ENCODE data around the gene PHOSPHO1.

The PHOSPHO1 gene

DNA sequence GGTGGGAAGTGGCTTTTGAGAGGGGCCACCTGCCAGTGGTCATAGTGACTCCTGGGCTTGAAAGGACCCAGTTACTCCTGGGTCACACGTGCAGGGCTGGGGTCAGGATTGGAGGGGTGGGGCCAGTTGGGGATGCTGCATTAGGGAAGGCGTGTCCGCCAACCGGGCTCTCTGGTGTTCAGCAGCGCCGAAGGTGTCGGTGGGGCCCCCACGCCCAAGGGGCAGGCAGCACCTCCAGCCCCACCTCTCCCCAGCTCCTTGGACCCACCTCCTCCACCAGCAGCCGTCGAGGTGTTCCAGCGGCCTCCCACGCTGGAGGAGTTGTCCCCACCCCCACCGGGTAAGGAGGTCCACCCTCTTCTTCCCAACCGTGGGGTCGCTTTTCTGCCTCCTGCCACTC is 10.6 kb downstream of the PHOSPHO1 start:
- in situ Hi-C loops (cut with HindIII; ENCODE audit: low sequenced_read_pairs), result no loop called here
- TF ChIP-seq, protein P1, sequence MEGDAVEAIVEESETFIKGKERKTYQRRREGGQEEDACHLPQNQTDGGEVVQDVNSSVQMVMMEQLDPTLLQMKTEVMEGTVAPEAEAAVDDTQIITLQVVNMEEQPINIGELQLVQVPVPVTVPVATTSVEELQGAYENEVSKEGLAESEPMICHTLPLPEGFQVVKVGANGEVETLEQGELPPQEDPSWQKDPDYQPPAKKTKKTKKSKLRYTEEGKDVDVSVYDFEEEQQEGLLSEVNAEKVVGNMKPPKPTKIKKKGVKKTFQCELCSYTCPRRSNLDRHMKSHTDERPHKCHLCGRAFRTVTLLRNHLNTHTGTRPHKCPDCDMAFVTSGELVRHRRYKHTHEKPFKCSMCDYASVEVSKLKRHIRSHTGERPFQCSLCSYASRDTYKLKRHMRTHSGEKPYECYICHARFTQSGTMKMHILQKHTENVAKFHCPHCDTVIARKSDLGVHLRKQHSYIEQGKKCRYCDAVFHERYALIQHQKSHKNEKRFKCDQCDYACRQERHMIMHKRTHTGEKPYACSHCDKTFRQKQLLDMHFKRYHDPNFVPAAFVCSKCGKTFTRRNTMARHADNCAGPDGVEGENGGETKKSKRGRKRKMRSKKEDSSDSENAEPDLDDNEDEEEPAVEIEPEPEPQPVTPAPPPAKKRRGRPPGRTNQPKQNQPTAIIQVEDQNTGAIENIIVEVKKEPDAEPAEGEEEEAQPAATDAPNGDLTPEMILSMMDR (IDR thresholded peaks at IDR 0.05; ENCODE audit: low read depth, low read length, missing control alignments), result no peak
- no peak for DNase-seq (ENCODE audit: low read depth)
- H3K4me3 ChIP-seq (ENCODE audit: low read depth, low read length), result no peak overlapping the region

DNA sequence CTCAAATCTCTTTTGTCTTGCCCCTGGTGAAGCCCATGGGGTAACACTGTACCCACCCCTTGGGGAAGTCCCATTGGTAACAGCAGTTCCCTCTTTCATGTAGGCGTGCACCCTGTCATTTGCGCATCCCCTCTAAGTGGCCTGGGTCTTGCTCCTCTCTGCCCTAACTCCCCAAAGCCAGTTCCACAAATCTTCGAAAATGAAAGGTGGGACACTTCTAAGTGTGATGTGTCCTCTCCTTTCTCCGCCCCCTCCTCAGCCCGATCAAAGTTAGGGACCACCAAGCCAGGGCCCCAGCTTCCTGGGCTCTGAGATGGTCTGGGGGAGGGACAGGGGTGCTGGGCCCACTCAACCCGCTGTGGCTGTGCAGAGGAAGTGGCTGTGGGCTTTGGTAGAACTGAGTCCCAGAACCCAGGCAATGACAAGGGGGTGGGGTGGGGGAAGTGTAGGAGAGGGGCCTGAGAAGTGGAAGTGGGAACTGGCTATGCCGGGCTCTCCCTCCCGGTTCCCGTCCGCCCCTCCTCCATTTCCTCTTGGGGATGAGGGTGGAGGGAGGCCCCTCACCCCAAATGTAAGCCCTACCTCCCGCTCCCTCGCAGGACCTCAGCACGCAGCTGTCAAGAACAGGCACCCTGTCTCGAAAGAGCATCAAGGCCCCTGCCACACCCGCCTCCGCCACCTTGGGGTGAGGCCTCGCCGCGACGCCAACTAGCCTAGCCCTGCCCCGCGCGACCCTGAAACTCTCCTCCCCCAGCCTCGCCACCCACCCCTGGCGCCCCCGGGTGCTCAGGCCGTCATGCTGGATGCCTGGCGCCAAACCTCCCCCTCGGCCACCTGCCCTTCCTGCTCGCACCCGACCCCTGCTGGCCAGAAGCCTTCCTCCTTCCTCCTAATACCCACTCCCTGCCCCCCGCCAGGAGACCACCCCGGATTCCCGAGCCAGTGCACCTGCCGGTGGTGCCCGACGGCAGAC is 11.4 kb downstream of the PHOSPHO1 start:
- no peak for DNase-seq (ENCODE audit: low read depth)
- TF ChIP-seq, protein P1 (IDR thresholded peaks at IDR 0.05; ENCODE audit: low read depth, low read length, missing control alignments), result no peak
- in situ Hi-C loops (cut with HindIII; ENCODE audit: low sequenced_read_pairs), result no loop called here
- no peak overlapping the region for H3K4me3 ChIP-seq (ENCODE audit: low read depth, low read length)

DNA sequence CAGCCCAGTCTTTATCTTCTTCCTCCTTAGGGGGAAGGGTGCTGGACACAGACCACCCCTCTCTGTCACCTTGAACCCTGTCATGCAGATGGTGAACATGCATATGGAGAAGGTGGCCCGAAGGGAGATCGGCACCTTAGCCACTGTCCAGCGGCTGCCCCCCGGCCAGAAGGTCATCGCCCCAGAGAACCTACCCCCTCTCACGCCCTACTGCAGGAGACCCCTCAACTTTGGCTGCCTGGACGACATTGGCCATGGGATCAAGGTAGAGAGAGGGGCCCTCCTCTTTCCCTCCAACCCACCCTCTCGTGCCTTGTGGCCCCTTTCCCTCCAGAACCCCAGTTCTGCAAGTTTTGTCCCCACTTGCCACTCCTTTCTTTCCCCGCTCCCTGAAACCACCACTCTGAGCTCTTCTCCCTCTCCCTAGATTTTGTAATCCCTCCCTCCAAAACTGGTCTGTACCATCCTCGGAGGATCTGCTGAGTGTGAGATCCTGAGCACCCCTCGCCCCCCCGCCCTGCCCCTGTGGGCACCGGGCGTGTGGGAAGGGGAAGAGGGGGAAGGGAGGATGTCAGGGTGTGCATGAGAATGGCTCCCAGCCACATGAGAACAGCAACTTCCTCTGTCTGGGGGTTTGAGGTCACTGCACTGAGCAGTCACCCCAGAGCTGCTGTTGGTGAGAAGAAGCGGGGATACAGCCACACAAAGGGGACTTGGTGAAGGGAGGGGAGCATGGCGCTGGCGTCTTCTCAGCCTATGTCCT is 12.8 kb downstream of the PHOSPHO1 start:
- in situ Hi-C loops (cut with HindIII; ENCODE audit: low sequenced_read_pairs), result no loop called here
- DNase-seq (ENCODE audit: low read depth), result no peak
- TF ChIP-seq, protein P1 (IDR thresholded peaks at IDR 0.05; ENCODE audit: low read depth, low read length, missing control alignments), result no peak
- no peak overlapping the region for H3K4me3 ChIP-seq (ENCODE audit: low read depth, low read length)

DNA sequence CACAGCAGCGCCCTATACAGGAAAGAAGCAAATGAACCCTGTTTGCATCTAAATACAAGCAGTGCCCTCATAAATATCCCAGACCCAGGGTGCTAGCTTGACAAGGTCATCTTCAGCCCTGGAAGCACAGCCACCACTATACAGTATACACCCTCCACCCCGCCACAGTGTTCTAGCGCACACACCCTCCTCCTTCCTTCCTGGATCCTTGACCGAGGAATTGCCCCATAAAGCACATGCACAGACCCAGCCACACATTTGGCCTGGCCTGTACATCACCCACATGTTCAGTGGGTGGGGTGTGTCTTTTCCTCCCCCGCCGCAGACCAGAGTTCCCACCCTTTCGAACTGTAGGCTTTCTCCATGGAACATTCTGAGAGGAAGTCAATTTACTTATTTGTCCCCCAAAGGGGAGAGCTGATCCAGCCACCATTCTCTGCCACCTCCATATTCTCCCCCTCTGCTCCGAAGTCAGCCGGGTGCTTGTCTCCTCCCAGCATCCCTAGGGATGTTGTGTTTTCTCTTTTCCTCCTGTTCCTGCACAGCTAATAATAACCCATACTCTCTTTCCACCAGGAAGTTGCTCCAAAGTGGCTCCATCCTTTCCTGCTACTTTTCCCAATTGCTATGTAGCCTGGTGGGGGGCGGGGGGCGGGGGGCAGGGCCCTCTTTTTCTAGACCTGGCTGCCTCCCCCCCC is 13.5 kb downstream of the PHOSPHO1 start:
- no peak for DNase-seq (ENCODE audit: low read depth)
- TF ChIP-seq, protein P1 (IDR thresholded peaks at IDR 0.05; ENCODE audit: low read depth, low read length, missing control alignments), result no peak
- in situ Hi-C loops (cut with HindIII; ENCODE audit: low sequenced_read_pairs), result no loop called here
- H3K4me3 ChIP-seq (ENCODE audit: low read depth, low read length), result no peak overlapping the region

DNA sequence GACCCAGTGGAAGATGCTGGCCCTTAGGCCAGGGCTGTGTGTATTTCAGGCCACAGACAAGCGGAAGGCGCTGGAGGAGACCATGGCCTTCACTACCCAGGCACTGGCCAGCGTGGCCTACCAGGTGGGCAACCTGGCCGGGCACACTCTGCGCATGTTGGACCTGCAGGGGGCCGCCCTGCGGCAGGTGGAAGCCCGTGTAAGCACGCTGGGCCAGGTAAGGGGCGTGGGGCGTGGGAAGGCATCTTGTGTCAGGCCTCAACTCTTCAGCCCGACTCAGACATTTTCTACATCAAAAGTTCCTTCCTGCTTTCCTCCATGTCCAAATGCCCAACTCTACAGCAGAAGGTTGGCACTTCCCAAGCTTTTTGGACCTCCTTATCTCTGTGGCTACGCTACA is 14.1 kb downstream of the PHOSPHO1 start:
- DNase-seq (ENCODE audit: low read depth), result no peak
- no peak overlapping the region for H3K4me3 ChIP-seq (ENCODE audit: low read depth, low read length)
- in situ Hi-C loops (cut with HindIII; ENCODE audit: low sequenced_read_pairs), result no loop called here
- TF ChIP-seq, protein P1 (IDR thresholded peaks at IDR 0.05; ENCODE audit: low read depth, low read length, missing control alignments), result no peak

Measured in astrocyte of the cerebellum (primary cell).